Aorta (tissue), 5 donors: ENCODE data around the gene SEZ6L. TPM values are rescaled to one million over a fixed set of nuclear protein-coding genes. Genes with fewer than 3 reads are reported as not detected.

Experiments used
- ATAC-seq: fragments of 200-7000 bp; cut with Tn5 transposase; one replicate; pipeline ENCODE4 v1.9.1; 2022; ENCODE audit warnings: moderate library complexity; ENCODE audit not compliant: low FRiP score
- DNase-seq, 2 donors: peaks; one replicate each; pipeline ENCODE4 v3.0.0-alpha.2; 2020
- H3K27ac ChIP-seq, 2 donors: one replicate each; pipeline ENCODE4 v1.5.1; 2013; ENCODE audit warnings: low read length in 2 of 2, mild to moderate bottlenecking in 2 of 2, moderate library complexity in 2 of 2, control low read depth in 1 of 2, inconsistent platforms in 1 of 2, low read depth in 1 of 2
- H3K27me3 ChIP-seq, 2 donors: one replicate each; pipeline ENCODE4 v1.6.1; 2013; ENCODE audit warnings: control low read depth in 1 of 2, low read length in 1 of 2, mild to moderate bottlenecking in 1 of 2, moderate library complexity in 1 of 2; ENCODE audit not compliant: insufficient read depth in 2 of 2, control insufficient read depth in 1 of 2
- H3K36me3 ChIP-seq, 2 donors: one replicate each; pipeline ENCODE4 v1.6.1; 2013; ENCODE audit warnings: control low read depth in 1 of 2, low read length in 1 of 2, mild to moderate bottlenecking in 1 of 2; ENCODE audit not compliant: insufficient read depth in 2 of 2, control insufficient read depth in 1 of 2
- H3K4me1 ChIP-seq, 2 donors: one replicate each; pipeline ENCODE4 v1.6.1; 2013; ENCODE audit warnings: low read length in 2 of 2, control low read depth in 1 of 2, mild to moderate bottlenecking in 1 of 2, moderate library complexity in 1 of 2; ENCODE audit not compliant: insufficient read depth in 2 of 2, control insufficient read depth in 1 of 2
- H3K4me3 ChIP-seq, 2 donors: one replicate each; pipeline ENCODE4 v1.5.1; 2013; ENCODE audit warnings: low read length in 2 of 2, control low read depth in 1 of 2, mild to moderate bottlenecking in 1 of 2
- H3K9me3 ChIP-seq: one replicate; pipeline ENCODE4 v1.6.1; 2013; ENCODE audit warnings: mild to moderate bottlenecking, low read length; ENCODE audit not compliant: control insufficient read depth
- WGBS, 2 donors: extraction: QIAGEN DNeasy Blood & Tissue Kit; methylation state at CpG; one replicate each; pipeline ENCODE4 v1.1.7; 2013; 5-methylcytosine and 5-hydroxymethylcytosine counted together
- intact Hi-C, 2 donors: fragments of 100-400 bp; cut with DNase I; formaldehyde crosslinking; loops; one replicate each; pipeline versions ENCODE4 v1.14.2 to v1.15.0; 2022
- polyA plus RNA-seq, 2 donors: library from polyadenylated mRNA; stranded (reverse); fragments of 200-250 nt; gene quantifications; one replicate each; pipeline ENCODE4 v1.2.3, GENCODE V29; 2013
- total RNA-seq, 2 donors: library from RNA; stranded (reverse); fragmentation: NEBNext Ultra II Directional; extraction: Animal tissue kit (Norgen Biotek cat#: 25700); gene quantifications; one replicate each; pipeline ENCODE4 v1.2.1, GENCODE V29; 2021
- donor health status: healthy with polysubstance abuse.
- donor health status: Bipolar disorder and iron deficiency.
- donor health status: DM: no; HTN: no; CAD: no.
- donor health status: DM: no; HTN: no; CAD: no.
- donor health status: DM: yes; HTN: yes; CAD: no.

Gene SEZ6L
- total and polyA plus RNA-seq, 4 donors = 0.18 TPM; not detected in 3

GRCh38 chr22:26289611-26290101 is 120.4 kb downstream of the SEZ6L start:
- intact Hi-C loops = no loop called here
- Histone ChIP-seq H3K4me1 (no peaks in the 10 kb centered on the region), H3K36me3 (no peaks in the 10 kb centered on the region), H3K27ac (no peak overlapping the region), H3K9me3 (peaks cover 1% of the 10 kb centered on the region), H3K27me3 (no peaks in the 10 kb centered on the region), H3K4me3 (no peak overlapping the region)
- DNase-seq = no peak
- ATAC-seq = no peak
- 66 to 68% methylated on average over 13 of the region's 13 CpGs for whole genome bisulfite sequencing, 2 donors

DNA sequence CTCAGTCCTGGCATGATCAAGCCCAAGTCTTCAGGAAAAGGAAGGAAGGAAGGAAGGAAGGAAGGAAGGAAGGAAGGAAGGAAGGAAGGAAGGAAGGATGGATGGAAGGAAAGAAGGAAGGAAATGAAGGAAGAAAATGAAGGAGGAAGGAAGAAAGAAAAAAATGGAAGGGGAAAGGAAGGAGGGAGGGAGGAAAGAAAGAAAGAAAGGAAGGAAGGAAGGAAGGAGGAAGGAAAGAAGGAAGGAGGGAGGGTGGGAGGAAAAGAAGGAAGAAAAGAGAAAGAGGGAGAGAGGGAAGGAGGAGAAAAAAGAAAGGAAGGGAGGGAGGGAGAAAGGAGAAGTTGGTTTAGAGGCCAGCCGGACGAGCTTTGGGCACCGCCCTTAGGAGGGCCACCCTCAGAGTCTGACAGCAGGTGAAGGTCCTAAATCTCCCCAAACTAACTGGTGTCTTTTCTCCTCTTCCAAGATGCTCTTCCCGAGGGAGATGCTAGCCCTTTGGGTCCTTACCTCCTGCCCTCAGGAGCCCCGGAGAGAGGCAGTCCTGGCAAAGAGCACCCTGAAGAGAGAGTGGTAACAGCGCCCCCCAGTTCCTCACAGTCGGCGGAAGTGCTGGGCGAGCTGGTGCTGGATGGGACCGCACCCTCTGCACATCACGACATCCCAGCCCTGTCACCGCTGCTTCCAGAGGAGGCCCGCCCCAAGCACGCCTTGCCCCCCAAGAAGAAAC is 122.8 kb downstream of the SEZ6L start:
- Histone ChIP-seq H3K4me3 (no peak overlapping the region), H3K9me3 (no peaks in the 10 kb centered on the region), H3K4me1 (no peaks in the 10 kb centered on the region), H3K27me3 (no peaks in the 10 kb centered on the region), H3K36me3 (no peaks in the 10 kb centered on the region), H3K27ac (no peak overlapping the region)
- DNase-seq = no peak
- ATAC-seq = no peak
- 69 to 75% methylated on average over 13 to 14 of the region's 14 CpGs for WGBS, 2 donors
- intact Hi-C loops = no loop called here

DNA sequence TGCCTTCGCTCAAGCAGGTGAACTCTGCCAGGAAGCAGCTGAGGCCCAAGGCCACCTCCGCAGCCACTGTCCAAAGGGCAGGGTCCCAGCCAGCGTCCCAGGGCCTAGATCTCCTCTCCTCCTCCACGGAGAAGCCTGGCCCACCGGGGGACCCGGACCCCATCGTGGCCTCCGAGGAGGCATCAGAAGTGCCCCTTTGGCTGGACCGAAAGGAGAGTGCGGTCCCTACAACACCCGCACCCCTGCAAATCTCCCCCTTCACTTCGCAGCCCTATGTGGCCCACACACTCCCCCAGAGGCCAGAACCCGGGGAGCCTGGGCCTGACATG is 123.4 kb downstream of the SEZ6L start:
- ATAC-seq (no peak), DNase-seq (no peak)
- Histone ChIP-seq H3K4me3 (no peak overlapping the region), H3K9me3 (no peaks in the 10 kb centered on the region), H3K27me3 (no peaks in the 10 kb centered on the region), H3K36me3 (no peaks in the 10 kb centered on the region), H3K4me1 (no peaks in the 10 kb centered on the region), H3K27ac (no peak overlapping the region)
- 88 to 92% methylated on average over 10 to 13 of the region's 13 CpGs for WGBS, 2 donors
- intact Hi-C loops = no loop called here

- intact Hi-C loops = no loop called here
- ATAC-seq (no peak), DNase-seq (no peak)
- 83 to 89% methylated on average over 3 of the region's 3 CpGs for WGBS, 2 donors
- Histone ChIP-seq H3K36me3 (no peaks in the 10 kb centered on the region), H3K27ac (no peak overlapping the region), H3K9me3 (no peaks in the 10 kb centered on the region), H3K27me3 (no peaks in the 10 kb centered on the region), H3K4me3 (no peak overlapping the region), H3K4me1 (no peaks in the 10 kb centered on the region)
These were observed 126.4 kb downstream of the SEZ6L start for GRCh38 chr22:26295563-26296126.

GRCh38 chr22:26298605-26299310 is 129.5 kb downstream of the SEZ6L start:
- no peak overlapping the region for H3K4me3 ChIP-seq
- ATAC-seq (no peak), DNase-seq (no peak)
- no peaks in the 10 kb centered on the region for H3K4me1 ChIP-seq
- H3K9me3 ChIP-seq = no peaks in the 10 kb centered on the region
- H3K36me3 ChIP-seq = no peaks in the 10 kb centered on the region
- 81 to 82% methylated on average over 9 of the region's 9 CpGs for WGBS, 2 donors
- intact Hi-C loops = no loop called here
- no peak overlapping the region for H3K27ac ChIP-seq
- peaks cover 0 to 2% of the 10 kb centered on the region in 2 donors for H3K27me3 ChIP-seq

GRCh38 chr22:26302726-26303125 is 133.5 kb downstream of the SEZ6L start:
- intact Hi-C loops = no loop called here
- H3K4me3 ChIP-seq = no peak overlapping the region
- 40 to 47% methylated on average over 4 of the region's 4 CpGs for WGBS, 2 donors
- H3K36me3 ChIP-seq = no peaks in the 10 kb centered on the region
- no peaks in the 10 kb centered on the region for H3K9me3 ChIP-seq
- peaks cover 0 to 2% of the 10 kb centered on the region in 2 donors for H3K27me3 ChIP-seq
- no peak for ATAC-seq
- no peak overlapping the region for H3K27ac ChIP-seq
- H3K4me1 ChIP-seq = no peaks in the 10 kb centered on the region
- DNase-seq = no peak

- ATAC-seq (no peak), DNase-seq (no peak)
- intact Hi-C loops = no loop called here
- no peaks in the 10 kb centered on the region for H3K4me1 ChIP-seq
- 65 to 67% methylated on average over 4 of the region's 4 CpGs for WGBS, 2 donors
- H3K27ac ChIP-seq = no peak overlapping the region
- H3K36me3 ChIP-seq = no peaks in the 10 kb centered on the region
- H3K27me3 ChIP-seq = peaks cover 0 to 2% of the 10 kb centered on the region in 2 donors
- no peak overlapping the region for H3K4me3 ChIP-seq
- no peaks in the 10 kb centered on the region for H3K9me3 ChIP-seq
These were observed 134.2 kb downstream of the SEZ6L start for GRCh38 chr22:26303475-26303874.

- no peak overlapping the region for H3K27ac ChIP-seq
- H3K4me3 ChIP-seq = no peak overlapping the region
- ATAC-seq (no peak), DNase-seq (no peak)
- intact Hi-C loops = no loop called here
- H3K36me3 ChIP-seq = no peaks in the 10 kb centered on the region
- 81 to 84% methylated on average over 3 of the region's 3 CpGs for WGBS, 2 donors
- H3K27me3 ChIP-seq = peaks cover 0 to 2% of the 10 kb centered on the region in 2 donors
- no peaks in the 10 kb centered on the region for H3K4me1 ChIP-seq
- H3K9me3 ChIP-seq = no peaks in the 10 kb centered on the region
These were observed 135.5 kb downstream of the SEZ6L start for GRCh38 chr22:26304730-26305129.

GRCh38 chr22:26308467-26308866 is 139.2 kb downstream of the SEZ6L start:
- ATAC-seq (no peak), DNase-seq (no peak)
- Histone ChIP-seq H3K27ac (no peak overlapping the region), H3K36me3 (no peaks in the 10 kb centered on the region), H3K4me3 (no peak overlapping the region), H3K9me3 (no peaks in the 10 kb centered on the region), H3K27me3 (no peaks in the 10 kb centered on the region), H3K4me1 (no peaks in the 10 kb centered on the region)
- intact Hi-C loops = no loop called here
- 79% methylated on average over 3 of the region's 3 CpGs for WGBS, 2 donors
